ENCODE measurements around the gene CTBP2. TPM values are rescaled to one million over a fixed set of nuclear protein-coding genes. Genes with fewer than 3 reads are reported as not detected.

The CTBP2 gene
- total RNA-seq, 1 experiment from 2014 or later, result 97.2 TPM

DNA sequence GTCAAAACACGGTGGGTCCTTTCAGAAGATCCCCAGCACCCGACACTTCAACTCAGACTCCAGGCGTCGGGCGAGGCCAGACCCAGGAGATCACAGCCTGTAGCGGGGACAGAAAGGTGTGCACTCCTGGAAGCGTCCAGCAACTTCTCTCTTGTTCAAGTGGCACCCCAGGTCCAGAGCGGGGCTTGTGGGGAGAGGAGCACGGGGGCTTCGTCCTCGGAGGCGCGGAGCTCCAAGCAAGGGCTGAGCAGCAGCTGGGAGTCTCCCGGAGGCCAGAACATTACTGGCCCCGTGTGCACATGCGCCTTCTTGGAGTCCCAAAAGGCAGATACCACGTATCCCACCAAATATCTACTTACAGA, 163.5 kb downstream of the CTBP2 start:
- Mint-ChIP-seq H3K9me3 (ENCODE audit: unreplicated experiment) (no peaks in the 10 kb centered on the region), H3K4me3 (ENCODE audit: unreplicated experiment) (no peak overlapping the region), H3K27ac (ENCODE audit: unreplicated experiment) (no peak overlapping the region), H3K36me3 (ENCODE audit: insufficient read depth, unreplicated experiment) (peaks cover 87% of the 10 kb centered on the region), H3K4me1 (ENCODE audit: low read depth, unreplicated experiment) (no peaks in the 10 kb centered on the region), H3K27me3 (ENCODE audit: insufficient read depth, unreplicated experiment) (no peaks in the 10 kb centered on the region)
- no peak for DNase-seq
- H3K27me3 ChIP-seq (replicated peaks; ENCODE audit: control insufficient read depth, insufficient read depth, low read length), result no peaks in the 10 kb centered on the region
- no peaks in the 10 kb centered on the region for H3K9me3 ChIP-seq
- CTCF ChIA-PET, result no interaction called here
- no TSS peak for BruUV-seq (replicated peaks)
- TF ChIP-seq, protein P1, sequence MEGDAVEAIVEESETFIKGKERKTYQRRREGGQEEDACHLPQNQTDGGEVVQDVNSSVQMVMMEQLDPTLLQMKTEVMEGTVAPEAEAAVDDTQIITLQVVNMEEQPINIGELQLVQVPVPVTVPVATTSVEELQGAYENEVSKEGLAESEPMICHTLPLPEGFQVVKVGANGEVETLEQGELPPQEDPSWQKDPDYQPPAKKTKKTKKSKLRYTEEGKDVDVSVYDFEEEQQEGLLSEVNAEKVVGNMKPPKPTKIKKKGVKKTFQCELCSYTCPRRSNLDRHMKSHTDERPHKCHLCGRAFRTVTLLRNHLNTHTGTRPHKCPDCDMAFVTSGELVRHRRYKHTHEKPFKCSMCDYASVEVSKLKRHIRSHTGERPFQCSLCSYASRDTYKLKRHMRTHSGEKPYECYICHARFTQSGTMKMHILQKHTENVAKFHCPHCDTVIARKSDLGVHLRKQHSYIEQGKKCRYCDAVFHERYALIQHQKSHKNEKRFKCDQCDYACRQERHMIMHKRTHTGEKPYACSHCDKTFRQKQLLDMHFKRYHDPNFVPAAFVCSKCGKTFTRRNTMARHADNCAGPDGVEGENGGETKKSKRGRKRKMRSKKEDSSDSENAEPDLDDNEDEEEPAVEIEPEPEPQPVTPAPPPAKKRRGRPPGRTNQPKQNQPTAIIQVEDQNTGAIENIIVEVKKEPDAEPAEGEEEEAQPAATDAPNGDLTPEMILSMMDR (IDR thresholded peaks at IDR 0.05; ENCODE audit: insufficient read depth in 1 of 2, low read depth in 1 of 2, low read length in 1 of 2, severe bottlenecking in 1 of 2, unreplicated experiment in 1 of 2), result no peak
- no peaks in the 10 kb centered on the region for H3K4me1 ChIP-seq
- H3K4me3 ChIP-seq (ENCODE audit: low read depth, low read length), result no peak overlapping the region
- H3K36me3 ChIP-seq (ENCODE audit: control insufficient read depth, insufficient read depth, low read length), result peaks cover 7% of the 10 kb centered on the region
- POLR2A ChIA-PET, result no interaction called here
- intact Hi-C loops (cut with micrococcal nuclease; ENCODE audit: unreplicated experiment), result no loop called here

DNA sequence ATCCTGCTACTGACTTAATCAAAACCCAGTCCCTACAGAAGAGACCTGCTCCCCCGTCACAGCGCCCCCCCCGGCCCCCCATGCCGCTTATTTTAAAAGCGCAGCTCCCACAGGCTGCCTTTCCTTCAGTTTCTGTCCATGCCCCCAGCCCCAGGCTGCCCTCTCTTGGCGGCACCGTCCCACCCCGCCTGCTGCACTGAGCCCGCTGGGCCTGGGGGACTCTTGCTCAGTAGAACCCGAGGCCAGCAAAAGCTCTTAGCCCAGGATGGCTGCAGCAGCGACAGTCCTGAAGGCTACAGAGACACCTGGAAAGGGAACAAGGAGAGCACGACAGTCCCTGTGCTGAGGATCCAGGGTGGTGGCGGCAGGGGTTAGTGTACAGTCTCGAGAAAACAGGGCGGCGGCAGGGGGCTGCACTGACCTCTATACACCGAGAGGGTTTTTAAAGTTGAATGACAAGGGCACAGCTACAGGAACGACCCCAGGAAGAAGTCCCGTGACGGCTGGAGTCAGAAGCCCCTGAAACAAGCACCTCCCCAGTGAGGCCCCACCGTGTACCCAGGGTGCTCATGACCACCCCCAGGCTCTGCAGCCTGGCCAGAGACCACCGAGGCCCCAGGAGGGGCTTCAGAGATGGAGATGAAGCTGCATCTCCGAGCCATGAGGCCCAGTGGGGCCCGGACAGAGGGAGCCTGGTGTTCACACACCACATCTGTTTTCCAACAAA, 164.1 kb downstream of the CTBP2 start:
- no peaks in the 10 kb centered on the region for H3K9me3 ChIP-seq
- H3K4me3 ChIP-seq (ENCODE audit: low read depth, low read length), result no peak overlapping the region
- Mint-ChIP-seq H3K27ac (ENCODE audit: unreplicated experiment) (peak overlapping the region; percentile 73), H3K4me1 (ENCODE audit: low read depth, unreplicated experiment) (no peaks in the 10 kb centered on the region), H3K36me3 (ENCODE audit: insufficient read depth, unreplicated experiment) (peaks cover 91% of the 10 kb centered on the region), H3K27me3 (ENCODE audit: insufficient read depth, unreplicated experiment) (no peaks in the 10 kb centered on the region), H3K9me3 (ENCODE audit: unreplicated experiment) (no peaks in the 10 kb centered on the region), H3K4me3 (ENCODE audit: unreplicated experiment) (no peak overlapping the region)
- intact Hi-C loops (cut with micrococcal nuclease; ENCODE audit: unreplicated experiment), result no loop called here
- H3K27me3 ChIP-seq (replicated peaks; ENCODE audit: control insufficient read depth, insufficient read depth, low read length), result no peaks in the 10 kb centered on the region
- POLR2A ChIA-PET, result no interaction called here
- H3K4me1 ChIP-seq, result no peaks in the 10 kb centered on the region
- TF ChIP-seq, protein P1 (IDR thresholded peaks at IDR 0.05; ENCODE audit: insufficient read depth in 1 of 2, low read depth in 1 of 2, low read length in 1 of 2, severe bottlenecking in 1 of 2, unreplicated experiment in 1 of 2), result no peak
- peaks cover 8% of the 10 kb centered on the region for H3K36me3 ChIP-seq (ENCODE audit: control insufficient read depth, insufficient read depth, low read length)
- CTCF ChIA-PET, result no interaction called here
- peak in 1 of 2 experiments; percentile 26 for DNase-seq
- no TSS peak for BruUV-seq (replicated peaks)

DNA sequence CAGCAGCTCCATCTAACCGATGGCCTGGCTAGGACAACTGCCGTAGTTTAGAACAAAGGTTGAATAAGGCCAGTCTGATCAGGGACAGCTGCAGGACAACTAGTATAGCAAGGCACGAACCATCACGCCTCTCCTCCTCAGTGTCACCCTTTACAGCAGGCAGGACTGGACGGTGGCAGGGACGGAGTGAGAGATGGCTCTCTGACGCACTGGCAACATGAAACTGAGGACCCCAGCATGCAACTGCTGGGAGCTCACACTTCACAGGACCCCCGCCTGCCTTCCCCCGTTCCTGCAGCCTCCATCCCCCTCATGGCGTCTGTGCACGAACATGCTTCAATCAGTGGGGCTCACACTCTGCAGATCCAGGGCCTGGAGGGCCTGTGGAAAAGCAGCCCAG, 164.8 kb downstream of the CTBP2 start:
- H3K36me3 Mint-ChIP-seq (ENCODE audit: insufficient read depth, unreplicated experiment), result peaks cover 93% of the 10 kb centered on the region
- BruUV-seq (replicated peaks), result no TSS peak
- intact Hi-C loops (cut with micrococcal nuclease; ENCODE audit: unreplicated experiment), result no loop called here
- TF ChIP-seq, protein P1 (IDR thresholded peaks at IDR 0.05; ENCODE audit: insufficient read depth in 1 of 2, low read depth in 1 of 2, low read length in 1 of 2, severe bottlenecking in 1 of 2, unreplicated experiment in 1 of 2), result no peak
- no peaks in the 10 kb centered on the region for H3K9me3 Mint-ChIP-seq (ENCODE audit: unreplicated experiment)
- Histone ChIP-seq H3K36me3 (ENCODE audit: control insufficient read depth, insufficient read depth, low read length) (peaks cover 14% of the 10 kb centered on the region), H3K9me3 (no peaks in the 10 kb centered on the region), H3K4me1 (no peaks in the 10 kb centered on the region), H3K4me3 (ENCODE audit: low read depth, low read length) (no peak overlapping the region), H3K27me3 (replicated peaks; ENCODE audit: control insufficient read depth, insufficient read depth, low read length) (no peaks in the 10 kb centered on the region)
- no peaks in the 10 kb centered on the region for H3K4me1 Mint-ChIP-seq (ENCODE audit: low read depth, unreplicated experiment)
- no peak overlapping the region for H3K4me3 Mint-ChIP-seq (ENCODE audit: unreplicated experiment)
- ChIA-PET CTCF (no interaction called here), POLR2A (no interaction called here)
- no peaks in the 10 kb centered on the region for H3K27me3 Mint-ChIP-seq (ENCODE audit: insufficient read depth, unreplicated experiment)
- H3K27ac Mint-ChIP-seq (ENCODE audit: unreplicated experiment), result peak overlapping the region; percentile 73
- DNase-seq, result no peak
